GM19468 (cell line): ENCODE results near the gene STING1.

Experiments used
- ATAC-seq: cut with Tn5 transposase; IDR thresholded peaks from one replicate; pipeline ENCODE4 v1.9.1; 2021; ENCODE audit warnings: mild to moderate bottlenecking, moderate library complexity, moderate number of reproducible peaks; ENCODE audit not compliant: unreplicated experiment; ENCODE audit errors: extremely low read depth

The STING1 gene

GRCh38 chr5:139472386-139473030 lies 10.1 kb downstream of the STING1 start:
- ATAC-seq = no peak

- ATAC-seq = no peak
These were observed 11.7 kb downstream of the STING1 start, which contains the start of gene SMIM33 for GRCh38 chr5:139470821-139471300. Gene SMIM33 (plus strand): TSS chr5:139471004. CDS start chr5:139471122, 118 bp downstream.

- ATAC-seq = no peak
These were observed 14.1 kb downstream of the STING1 start for GRCh38 chr5:139468421-139468931.

- ATAC-seq = no peak
These were observed 19.8 kb downstream of the STING1 start, which contains the start of gene ECSCR for GRCh38 chr5:139462586-139463276. Gene ECSCR (minus strand): TSS chr5:139462743. CDS start chr5:139462670, 73 bp downstream.

- no peak for ATAC-seq
These were observed 20.9 kb downstream of the STING1 start for GRCh38 chr5:139461698-139462097.

GRCh38 chr5:139461176-139461575 lies 21.4 kb downstream of the STING1 start:
- ATAC-seq = no peak

- ATAC-seq = no peak
These were observed 22.1 kb downstream of the STING1 start for GRCh38 chr5:139460455-139460854.

- no peak for ATAC-seq
These were observed 23.1 kb downstream of the STING1 start for GRCh38 chr5:139459451-139459934.

GRCh38 chr5:139458580-139459407 lies 23.8 kb downstream of the STING1 start:
- ATAC-seq = no peak

- ATAC-seq = no peak
These were observed 24.8 kb downstream of the STING1 start for GRCh38 chr5:139457653-139458306.

- no peak for ATAC-seq
These were observed 25.3 kb downstream of the STING1 start for GRCh38 chr5:139457241-139457640.

- ATAC-seq = no peak
These were observed 25.8 kb downstream of the STING1 start for GRCh38 chr5:139456776-139457175.

- no peak for ATAC-seq
These were observed 27.8 kb downstream of the STING1 start for GRCh38 chr5:139454568-139455290.

GRCh38 chr5:139453683-139454567 lies 28.6 kb downstream of the STING1 start:
- ATAC-seq = no peak

- ATAC-seq = no peak
These were observed 30.5 kb downstream of the STING1 start for GRCh38 chr5:139451878-139452660.

GRCh38 chr5:139451176-139451575 lies 31.4 kb downstream of the STING1 start:
- ATAC-seq = no peak

- ATAC-seq = no peak
These were observed 35.4 kb downstream of the STING1 start for GRCh38 chr5:139446956-139447779.
